ENCODE data around the gene RAI1.

Gene RAI1

GRCh38 chr17:17789828-17790636 is 108.8 kb downstream of the RAI1 start:
- no peak for DNase-seq

DNA sequence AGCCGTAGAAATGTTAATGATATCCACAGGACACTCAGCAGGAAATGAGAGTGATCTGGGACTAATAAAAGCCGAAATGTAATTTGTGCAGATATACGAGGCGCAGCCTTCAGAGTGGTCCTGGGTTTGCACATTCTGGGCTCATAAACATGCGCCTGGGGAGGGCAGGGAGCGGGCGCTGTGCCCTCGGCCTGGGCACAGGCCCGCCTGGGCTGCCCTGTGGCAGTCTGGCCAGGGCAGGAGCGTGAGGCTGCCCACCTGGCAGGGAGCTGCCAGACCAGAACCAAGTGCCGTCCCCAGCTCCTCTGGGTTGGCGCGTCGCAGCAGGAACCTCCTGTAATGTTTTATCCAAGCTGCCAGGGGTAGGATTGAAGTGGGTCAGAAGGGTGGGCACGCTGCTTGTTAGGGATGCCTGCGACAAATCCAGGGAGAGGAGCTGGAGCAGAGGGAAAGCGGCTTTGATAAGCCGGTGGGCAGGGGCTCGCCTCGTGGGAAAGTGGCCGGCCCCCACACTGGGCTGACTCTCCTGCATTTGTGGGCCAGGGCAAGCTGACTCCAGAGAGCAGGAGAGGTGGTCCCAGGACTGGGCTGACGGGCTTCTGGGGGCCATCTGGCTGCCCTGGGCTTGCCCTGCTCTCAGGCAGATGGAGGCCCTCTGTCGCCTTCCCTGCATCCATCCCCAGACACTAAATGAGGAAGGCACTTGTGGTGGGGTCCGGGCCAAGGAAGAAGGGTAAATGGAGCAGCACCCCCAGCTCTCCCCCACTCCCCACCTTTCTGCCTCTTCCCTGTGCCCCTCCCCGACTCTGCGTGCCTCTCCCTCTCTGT is 109.6 kb downstream of the RAI1 start:
- no peak for DNase-seq

GRCh38 chr17:17792037-17792550 is 110.8 kb downstream of the RAI1 start:
- no peak for DNase-seq

DNA sequence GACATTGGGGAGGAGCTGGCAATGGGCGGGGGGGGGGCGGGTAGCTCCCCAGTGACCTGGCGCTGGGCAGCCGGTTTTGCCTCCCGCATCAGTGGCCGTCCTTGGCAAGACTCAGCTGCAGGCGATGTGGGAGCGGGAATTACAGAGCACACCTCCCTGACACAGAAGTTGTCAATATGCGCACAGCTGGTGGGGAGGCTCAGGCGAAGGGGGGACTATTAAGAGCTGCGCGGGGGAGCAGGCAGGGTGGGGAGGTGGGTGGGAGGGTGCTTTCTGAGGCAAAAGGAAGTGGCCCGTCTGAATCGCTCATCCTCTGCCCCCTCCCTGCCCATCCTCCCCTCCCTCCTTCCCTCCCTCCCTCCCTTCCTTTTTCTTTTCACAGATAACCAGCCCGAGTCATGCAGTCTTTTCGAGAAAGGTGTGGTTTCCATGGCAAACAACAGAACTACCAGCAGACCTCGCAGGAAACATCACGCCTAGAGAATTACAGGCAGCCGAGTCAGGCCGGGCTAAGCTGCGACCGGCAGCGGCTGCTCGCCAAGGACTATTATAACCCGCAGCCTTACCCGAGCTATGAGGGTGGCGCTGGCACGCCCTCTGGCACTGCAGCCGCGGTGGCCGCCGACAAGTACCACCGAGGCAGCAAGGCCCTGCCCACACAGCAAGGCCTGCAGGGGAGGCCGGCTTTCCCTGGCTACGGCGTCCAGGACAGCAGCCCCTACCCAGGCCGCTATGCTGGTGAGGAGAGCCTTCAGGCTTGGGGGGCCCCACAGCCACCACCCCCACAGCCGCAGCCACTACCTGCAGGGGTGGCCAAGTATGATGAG is 111.5 kb downstream of the RAI1 start:
- DNase-seq = no peak

DNA sequence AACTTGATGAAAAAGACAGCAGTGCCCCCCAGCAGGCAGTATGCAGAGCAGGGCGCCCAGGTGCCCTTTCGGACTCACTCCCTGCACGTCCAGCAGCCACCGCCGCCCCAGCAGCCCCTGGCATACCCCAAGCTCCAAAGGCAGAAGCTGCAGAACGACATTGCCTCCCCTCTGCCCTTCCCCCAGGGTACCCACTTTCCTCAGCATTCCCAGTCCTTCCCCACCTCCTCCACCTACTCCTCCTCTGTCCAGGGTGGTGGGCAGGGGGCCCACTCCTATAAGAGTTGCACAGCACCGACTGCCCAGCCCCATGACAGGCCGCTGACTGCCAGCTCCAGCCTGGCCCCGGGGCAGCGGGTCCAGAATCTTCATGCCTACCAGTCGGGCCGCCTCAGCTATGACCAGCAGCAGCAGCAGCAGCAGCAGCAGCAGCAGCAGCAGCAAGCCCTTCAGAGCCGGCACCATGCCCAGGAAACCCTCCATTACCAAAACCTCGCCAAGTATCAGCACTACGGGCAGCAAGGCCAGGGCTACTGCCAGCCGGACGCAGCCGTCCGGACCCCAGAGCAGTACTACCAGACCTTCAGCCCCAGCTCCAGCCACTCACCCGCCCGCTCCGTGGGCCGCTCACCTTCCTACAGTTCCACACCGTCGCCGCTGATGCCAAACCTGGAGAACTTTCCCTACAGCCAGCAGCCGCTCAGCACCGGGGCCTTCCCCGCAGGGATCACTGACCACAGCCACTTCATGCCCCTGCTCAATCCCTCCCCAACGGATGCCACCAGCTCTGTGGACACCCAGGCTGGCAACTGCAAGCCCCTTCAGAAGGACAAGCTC is 112.3 kb downstream of the RAI1 start:
- DNase-seq = no peak

GRCh38 chr17:17794382-17794781 is 113.1 kb downstream of the RAI1 start:
- no peak for DNase-seq

DNA sequence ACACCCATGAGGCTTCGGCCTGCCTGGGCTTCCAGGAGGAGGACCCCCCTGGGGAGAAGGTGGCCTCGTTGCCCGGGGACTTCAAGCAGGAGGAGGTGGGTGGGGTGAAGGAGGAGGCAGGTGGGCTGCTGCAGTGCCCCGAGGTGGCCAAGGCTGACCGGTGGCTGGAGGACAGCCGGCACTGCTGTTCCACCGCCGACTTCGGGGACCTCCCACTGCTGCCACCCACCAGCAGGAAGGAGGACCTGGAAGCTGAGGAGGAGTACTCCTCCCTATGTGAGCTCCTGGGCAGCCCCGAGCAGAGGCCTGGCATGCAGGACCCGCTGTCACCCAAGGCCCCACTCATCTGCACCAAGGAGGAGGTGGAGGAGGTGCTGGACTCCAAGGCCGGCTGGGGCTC is 114.0 kb downstream of the RAI1 start:
- no peak for DNase-seq

- no peak for DNase-seq
Measured at GRCh38 chr17:17795946-17796786, 114.9 kb downstream of the RAI1 start.

GRCh38 chr17:17796787-17797061 is 115.5 kb downstream of the RAI1 start:
- no peak for DNase-seq

DNA sequence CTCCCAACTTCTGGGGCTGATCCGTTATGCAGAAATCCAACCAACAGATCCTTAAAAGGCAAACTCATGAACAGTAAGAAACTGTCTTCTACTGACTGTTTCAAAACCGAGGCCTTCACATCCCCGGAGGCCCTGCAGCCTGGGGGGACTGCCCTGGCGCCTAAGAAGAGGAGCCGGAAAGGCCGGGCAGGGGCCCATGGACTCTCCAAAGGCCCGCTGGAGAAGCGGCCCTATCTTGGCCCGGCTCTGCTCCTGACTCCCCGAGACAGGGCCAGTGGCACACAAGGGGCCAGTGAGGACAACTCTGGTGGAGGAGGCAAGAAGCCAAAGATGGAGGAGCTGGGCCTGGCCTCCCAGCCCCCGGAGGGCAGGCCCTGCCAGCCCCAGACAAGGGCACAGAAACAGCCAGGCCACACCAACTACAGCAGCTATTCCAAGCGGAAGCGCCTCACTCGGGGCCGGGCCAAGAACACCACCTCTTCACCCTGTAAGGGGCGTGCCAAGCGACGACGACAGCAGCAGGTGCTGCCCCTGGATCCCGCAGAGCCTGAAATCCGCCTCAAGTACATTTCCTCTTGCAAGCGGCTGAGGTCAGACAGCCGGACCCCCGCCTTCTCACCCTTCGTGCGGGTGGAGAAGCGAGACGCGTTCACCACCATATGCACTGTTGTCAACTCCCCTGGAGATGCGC is 116.0 kb downstream of the RAI1 start:
- no peak for DNase-seq

DNA sequence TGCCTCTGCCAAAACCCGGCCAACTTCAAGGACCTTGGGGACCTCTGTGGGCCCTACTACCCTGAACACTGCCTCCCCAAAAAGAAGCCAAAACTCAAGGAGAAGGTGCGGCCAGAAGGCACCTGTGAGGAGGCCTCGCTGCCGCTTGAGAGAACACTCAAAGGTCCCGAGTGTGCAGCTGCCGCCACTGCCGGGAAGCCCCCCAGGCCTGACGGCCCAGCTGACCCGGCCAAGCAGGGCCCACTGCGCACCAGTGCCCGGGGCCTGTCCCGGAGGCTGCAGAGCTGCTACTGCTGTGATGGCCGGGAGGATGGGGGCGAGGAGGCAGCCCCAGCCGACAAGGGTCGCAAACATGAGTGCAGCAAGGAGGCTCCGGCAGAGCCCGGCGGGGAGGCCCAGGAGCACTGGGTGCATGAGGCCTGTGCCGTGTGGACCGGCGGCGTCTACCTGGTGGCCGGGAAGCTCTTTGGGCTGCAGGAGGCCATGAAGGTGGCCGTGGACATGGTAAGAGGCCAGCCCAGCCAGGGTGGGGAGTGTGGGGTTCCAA is 116.8 kb downstream of the RAI1 start:
- DNase-seq = no peak

DNA sequence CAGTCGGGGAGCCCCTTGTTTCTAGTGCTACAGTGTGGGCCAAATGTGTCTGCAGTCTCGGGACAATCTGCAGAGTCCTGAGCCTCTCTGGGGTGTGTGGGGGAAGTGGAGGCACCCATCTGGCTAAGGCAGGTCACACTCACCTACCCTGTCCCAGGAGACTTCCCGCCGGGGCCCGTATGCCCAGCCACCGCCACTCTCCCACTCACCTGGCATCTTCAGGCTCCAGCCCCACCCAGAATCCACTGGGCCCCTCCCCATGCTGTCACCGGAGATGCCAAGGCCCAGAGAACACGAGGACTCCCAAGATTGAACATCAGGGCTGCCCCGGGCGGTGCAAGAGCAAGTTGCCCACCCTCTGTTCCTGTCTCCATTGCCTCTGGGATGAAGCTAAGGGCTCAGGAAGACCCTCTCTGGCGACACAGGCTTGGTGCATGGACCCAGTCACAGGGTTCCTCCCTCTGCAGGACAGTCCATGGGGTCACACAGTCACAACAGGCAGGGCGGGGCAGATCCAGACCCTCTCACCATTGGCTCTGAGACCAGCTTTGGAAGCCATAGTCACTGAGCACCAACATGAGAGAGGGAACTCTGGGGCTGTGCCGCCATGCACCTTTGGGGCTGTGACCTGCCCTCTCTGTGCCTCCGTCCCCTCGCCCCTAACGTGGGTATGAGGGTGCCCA is 117.5 kb downstream of the RAI1 start:
- DNase-seq = no peak

DNA sequence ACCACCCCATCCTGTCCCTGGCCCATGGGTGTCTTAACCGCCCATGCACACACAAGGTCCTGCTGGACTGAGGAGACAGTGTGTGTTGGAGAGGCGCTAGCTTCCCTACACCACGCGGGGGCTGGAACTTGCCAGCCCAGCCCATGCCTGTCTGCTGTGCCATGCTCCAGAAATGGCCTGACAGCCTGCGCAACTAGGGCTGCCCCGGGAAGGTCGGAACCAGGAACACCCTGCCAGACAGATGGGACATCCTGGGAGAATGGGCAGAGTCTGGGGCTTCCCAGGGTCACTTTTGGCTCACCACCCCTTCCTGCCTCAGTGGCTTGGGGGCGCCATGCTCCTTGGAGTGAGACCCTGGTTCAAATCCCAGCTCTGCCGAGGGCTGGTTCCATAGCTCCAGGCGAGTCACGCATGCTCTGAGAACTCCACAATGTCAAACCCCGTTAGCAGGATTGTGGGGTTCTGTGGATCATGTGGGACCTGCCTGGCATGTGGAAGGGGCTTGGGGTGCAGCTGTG is 119.3 kb downstream of the RAI1 start:
- DNase-seq = no peak

GRCh38 chr17:17801800-17802481 is 120.7 kb downstream of the RAI1 start:
- no peak for DNase-seq

- DNase-seq = no peak
Measured at GRCh38 chr17:17804007-17804406, 122.7 kb downstream of the RAI1 start.

DNA sequence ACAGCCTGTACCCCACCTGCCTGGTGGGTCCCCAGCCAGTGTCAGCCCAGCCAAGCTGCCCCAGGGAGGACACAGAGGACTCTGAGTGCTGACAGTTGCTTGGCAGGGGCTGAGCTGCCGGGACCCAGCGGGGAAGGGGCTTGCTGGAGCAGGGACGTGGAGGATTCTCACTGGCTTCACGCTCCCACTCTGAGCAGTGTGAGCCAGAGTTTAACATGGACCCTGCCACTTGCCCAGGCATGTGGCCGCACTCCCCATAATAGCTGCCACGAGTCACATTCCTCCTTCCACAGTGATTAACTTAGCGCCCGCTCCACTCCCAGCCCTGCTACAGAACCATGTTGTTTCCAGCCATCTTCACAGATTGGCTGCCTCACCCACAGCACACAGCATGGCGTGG is 124.3 kb downstream of the RAI1 start:
- no peak for DNase-seq

DNA sequence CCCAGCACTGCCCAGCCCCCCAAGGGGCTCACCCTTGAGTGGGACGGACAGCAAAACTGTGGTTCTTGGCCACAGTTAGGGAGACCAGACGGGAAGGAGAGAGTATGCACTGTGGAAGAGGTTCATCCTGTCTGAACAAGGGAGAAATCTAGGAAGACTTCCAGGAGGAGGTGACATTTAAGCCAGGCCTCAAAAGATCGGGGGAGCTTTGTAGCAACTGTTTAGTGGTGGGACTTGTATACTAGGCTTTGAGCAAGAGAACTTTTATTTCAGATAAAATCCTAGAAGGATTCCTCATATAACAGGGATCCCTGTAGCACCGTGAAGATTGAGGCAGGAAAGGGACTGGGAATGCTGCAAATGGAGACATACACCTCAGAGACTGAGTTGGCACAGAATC is 124.8 kb downstream of the RAI1 start:
- no peak for DNase-seq

DNA sequence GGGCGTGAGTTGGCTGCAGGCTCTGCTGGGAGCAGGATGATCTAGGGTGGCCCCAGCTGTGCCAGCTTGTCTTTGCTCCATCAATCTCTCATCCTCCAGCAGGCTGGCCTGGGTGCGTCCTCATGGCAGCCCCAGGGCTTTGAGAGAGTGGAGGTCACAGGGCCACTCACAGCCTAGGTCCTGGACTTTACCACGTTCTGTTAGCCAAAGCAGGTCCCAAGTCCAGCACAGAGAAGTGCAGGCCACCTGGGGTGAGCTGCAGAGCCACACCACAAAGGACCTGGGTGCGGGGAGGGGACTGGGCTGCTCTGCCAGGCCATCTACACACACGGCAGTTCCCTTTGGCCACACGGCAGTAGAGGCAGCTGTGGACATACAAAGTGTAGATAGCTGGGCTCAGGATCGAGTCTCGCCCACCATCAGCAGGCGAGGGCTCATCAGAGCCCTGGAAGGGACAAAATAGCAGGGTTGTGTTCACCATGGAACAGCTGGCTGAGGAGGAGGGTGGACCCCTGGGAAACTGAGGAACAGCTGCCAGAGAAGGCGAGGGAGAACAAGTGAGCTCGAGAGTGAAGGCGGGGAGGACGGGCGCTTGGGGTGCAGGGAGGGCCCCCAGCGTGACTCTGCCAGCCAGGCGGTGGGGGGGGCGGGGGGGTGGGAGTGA is 125.5 kb downstream of the RAI1 start:
- DNase-seq = no peak

DNA sequence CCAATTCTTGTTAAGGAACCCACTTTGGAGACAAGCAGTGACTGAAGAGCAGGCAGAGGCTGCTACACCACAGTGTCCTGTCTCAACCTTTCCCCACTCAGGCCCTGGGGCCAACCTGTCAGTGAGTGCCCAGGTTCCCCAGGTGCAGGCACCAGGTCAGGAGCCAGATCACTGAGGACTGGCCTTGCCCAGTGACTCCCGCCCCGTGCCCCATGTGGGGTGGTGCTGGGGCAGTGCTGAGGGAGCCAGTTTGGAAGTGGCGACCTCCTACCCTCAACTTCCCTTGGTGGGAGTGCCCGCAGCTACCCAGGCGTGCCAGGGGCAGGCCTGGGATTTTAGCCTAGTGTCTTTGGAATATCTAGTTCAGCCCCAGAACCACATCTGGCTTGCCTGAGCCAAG is 126.2 kb downstream of the RAI1 start:
- no peak for DNase-seq
